Measurements from ENCODE around the gene CCNI.

The CCNI gene

GRCh38 chr4:77065382-77065781 lies 10.4 kb downstream of the CCNI start:
- in situ Hi-C loops (cut with HindIII; ENCODE audit: low sequenced_read_pairs), result no loop called here
- TF ChIP-seq CTCF (IDR thresholded peaks at IDR 0.05; ENCODE audit: low read depth, low read length), result no peak
- DNase-seq (ENCODE audit: low read depth, low spot score), result no peak

GRCh38 chr4:77062856-77063255 lies 12.9 kb downstream of the CCNI start:
- no peak for TF ChIP-seq CTCF (IDR thresholded peaks at IDR 0.05; ENCODE audit: low read depth, low read length)
- no peak overlapping the region for H3K4me3 ChIP-seq (ENCODE audit: low read depth, low read length)
- DNase-seq (ENCODE audit: low read depth, low spot score), result no peak
- in situ Hi-C loops (cut with HindIII; ENCODE audit: low sequenced_read_pairs), result no loop called here

More at GRCh38 chr4:77065382-77065781, 10.4 kb downstream of the CCNI start:
- H3K4me3 ChIP-seq (ENCODE audit: low read depth, low read length), result no peak overlapping the region

- in situ Hi-C loops (cut with HindIII; ENCODE audit: low sequenced_read_pairs), result no loop called here
- H3K4me3 ChIP-seq (ENCODE audit: low read depth, low read length), result no peak overlapping the region
- TF ChIP-seq CTCF (IDR thresholded peaks at IDR 0.05; ENCODE audit: low read depth, low read length), result peak; percentile 35
- DNase-seq (ENCODE audit: low read depth, low spot score), result no peak
These were observed 23.4 kb downstream of the CCNI start for GRCh38 chr4:77052352-77052751.

GRCh38 chr4:77050962-77051361 lies 24.8 kb downstream of the CCNI start:
- in situ Hi-C loops (cut with HindIII; ENCODE audit: low sequenced_read_pairs), result no loop called here
- DNase-seq (ENCODE audit: low read depth, low spot score), result no peak
- TF ChIP-seq CTCF (IDR thresholded peaks at IDR 0.05; ENCODE audit: low read depth, low read length), result no peak
- no peak overlapping the region for H3K4me3 ChIP-seq (ENCODE audit: low read depth, low read length)

- in situ Hi-C loops (cut with HindIII; ENCODE audit: low sequenced_read_pairs), result no loop called here
- H3K4me3 ChIP-seq (ENCODE audit: low read depth, low read length), result no peak overlapping the region
- peak; percentile 48 for DNase-seq (ENCODE audit: low read depth, low spot score)
- TF ChIP-seq CTCF (IDR thresholded peaks at IDR 0.05; ENCODE audit: low read depth, low read length), result peak; percentile 45
These were observed 28.8 kb downstream of the CCNI start for GRCh38 chr4:77047037-77047436.

GRCh38 chr4:77045490-77045889 lies 30.3 kb downstream of the CCNI start:
- in situ Hi-C loops (cut with HindIII; ENCODE audit: low sequenced_read_pairs), result no loop called here
- DNase-seq (ENCODE audit: low read depth, low spot score), result peak; percentile 45
- peak; percentile 36 for TF ChIP-seq CTCF (IDR thresholded peaks at IDR 0.05; ENCODE audit: low read depth, low read length)
- H3K4me3 ChIP-seq (ENCODE audit: low read depth, low read length), result no peak overlapping the region

Data from astrocyte of the spinal cord (primary cell).